HepG2 (cell line): ENCODE measurements around the gene CPSF6.

Experiments used
- CREM ChIP-seq, 2 experiments: sonication (generic) in 1 of 2; formaldehyde crosslinking in 1 of 2; IDR thresholded peaks; 2 replicates each; pipeline versions ENCODE4 v1.4.0 to v1.6.1; 2016 to 2020; ENCODE audit warnings: antibody characterized with exemption in 1 of 2, mild to moderate bottlenecking in 1 of 2, missing genetic modification reagents in 1 of 2
- CTCF ChIP-seq: sonication (generic); formaldehyde crosslinking; IDR thresholded peaks from 2 replicates; pipeline ENCODE4 v1.5.0; 2020; ENCODE audit warnings: mild to moderate bottlenecking, missing genetic modification reagents, moderate library complexity
- EZH2 ChIP-seq: conservative IDR thresholded peaks from 2 replicates; pipeline ENCODE4 v1.6.1; 2012; ENCODE audit warnings: mild to moderate bottlenecking, low read depth, low read length, moderate library complexity
- GTF3A ChIP-seq: sonication (generic); formaldehyde crosslinking; conservative IDR thresholded peaks from 2 replicates; pipeline ENCODE4 v1.4.0; 2020; ENCODE audit warnings: mild to moderate bottlenecking, missing genetic modification reagents
- KDM5A ChIP-seq: fragments of 200-600 bp; sonication (generic); IDR thresholded peaks from 2 replicates; pipeline ENCODE4 v1.7.0; 2018; ENCODE audit warnings: antibody characterized with exemption, mild to moderate bottlenecking, low read length, borderline replicate concordance
- KLF13 ChIP-seq: sonication (generic); formaldehyde crosslinking; IDR thresholded peaks from 2 replicates; pipeline ENCODE4 v1.4.0; 2020; ENCODE audit warnings: mild to moderate bottlenecking, missing genetic modification reagents
- NFYB ChIP-seq: sonication (generic); formaldehyde crosslinking; IDR thresholded peaks from 2 replicates; pipeline ENCODE4 v1.4.0; 2020; ENCODE audit warnings: missing genetic modification reagents
- PHF8 ChIP-seq: sonication (generic); formaldehyde crosslinking; IDR thresholded peaks from 2 replicates; pipeline ENCODE4 v1.5.0; 2020; ENCODE audit warnings: missing genetic modification reagents
- RAD21 ChIP-seq: fragments of 450-650 bp; formaldehyde crosslinking; IDR thresholded peaks from 2 replicates; pipeline ENCODE4 v1.5.0; 2020; ENCODE audit warnings: mild to moderate bottlenecking
- REPIN1 ChIP-seq: sonication (generic); formaldehyde crosslinking; IDR thresholded peaks from 2 replicates; pipeline ENCODE4 v1.8.0; 2022; ENCODE audit warnings: missing genetic modification reagents, low read depth, mild to moderate bottlenecking, borderline replicate concordance
- SNAPC2 ChIP-seq: sonication (generic); formaldehyde crosslinking; IDR thresholded peaks from 2 replicates; pipeline ENCODE4 v1.8.1; 2022; ENCODE audit warnings: mild to moderate bottlenecking, missing genetic modification reagents
- TCF7L2 ChIP-seq: IDR thresholded peaks from 2 replicates; pipeline ENCODE4 v1.6.1; 2011; ENCODE audit warnings: mild to moderate bottlenecking, low read depth, low read length, moderate library complexity
- TP53 ChIP-seq: sonication (generic); formaldehyde crosslinking; conservative IDR thresholded peaks from 2 replicates; pipeline ENCODE4 v1.4.0; 2020; ENCODE audit warnings: missing genetic modification reagents
- ZFX ChIP-seq: sonication (generic); formaldehyde crosslinking; IDR thresholded peaks from 2 replicates; pipeline ENCODE4 v1.4.0; 2020; ENCODE audit warnings: mild to moderate bottlenecking, low read depth, missing genetic modification reagents, moderate library complexity

GRCh38 chr12:69239922-69240630, 707 bp downstream of the CPSF6 start:
- TF ChIP-seq KDM5A (no peak), CTCF (CRISPR knock-in tag) (no peak), TP53 (CRISPR knock-in tag) (no peak), NFYB (CRISPR knock-in tag) (no peak), CREM (IDR thresholded peaks at IDR 0.05) (no peak), CREM (CRISPR knock-in tag; IDR thresholded peaks at IDR 0.05) (no peak), PHF8 (CRISPR knock-in tag) (no peak), RAD21 (no peak), EZH2 (no peak), ZFX (CRISPR knock-in tag) (peak; percentile 55; the same call in 1 of the 2 replicates), TCF7L2 (no peak), GTF3A (CRISPR knock-in tag) (no peak), KLF13 (CRISPR knock-in tag) (no peak), SNAPC2 (CRISPR knock-in tag) (no peak), REPIN1 (CRISPR knock-in tag) (no peak)
